Gastroesophageal sphincter (tissue), 2 donors: Measurements from ENCODE around the gene STRAP.

Source experiments
- EP300 ChIP-seq: sonication (generic); formaldehyde crosslinking; IDR thresholded peaks from one replicate; pipeline ENCODE4 v1.6.1; 2017; ENCODE audit warnings: antibody characterized with exemption, mild to moderate bottlenecking
- POLR2A ChIP-seq, 2 donors: fragments of 450-650 bp; IDR thresholded peaks; one replicate each; pipeline ENCODE4 v1.6.1; 2017; ENCODE audit warnings: antibody characterized with exemption in 2 of 2, mild to moderate bottlenecking in 2 of 2, moderate library complexity in 1 of 2
- POLR2AphosphoS5 ChIP-seq: sonication (generic); formaldehyde crosslinking; IDR thresholded peaks from one replicate; pipeline ENCODE4 v1.6.1; 2017; ENCODE audit warnings: antibody characterized with exemption

DNA sequence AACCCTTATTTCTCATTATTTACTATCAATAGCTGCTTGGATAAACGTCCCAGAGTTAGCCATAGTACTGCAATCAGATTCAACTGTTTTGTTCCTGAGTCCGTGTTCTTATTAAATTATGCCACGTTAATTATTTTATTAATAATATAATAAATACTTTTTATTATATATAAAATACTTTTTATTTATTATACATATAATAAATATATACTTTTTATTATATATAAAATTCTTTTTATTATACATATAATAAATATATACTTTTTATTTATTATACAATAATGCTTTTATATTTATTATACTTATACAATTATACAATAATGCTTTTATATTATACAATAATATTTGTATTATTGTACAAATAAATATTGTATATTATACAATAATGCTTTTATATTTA lies 11.1 kb downstream of the STRAP start:
- no peak for TF ChIP-seq POLR2A (IDR thresholded peaks at IDR 0.05)
- TF ChIP-seq POLR2AphosphoS5 = no peak
- TF ChIP-seq EP300 = no peak
